ENCODE data around the gene C10orf105. TPM values are rescaled to one million over a fixed set of nuclear protein-coding genes. Genes with fewer than 3 reads are reported as not detected.

C10orf105 gene
- total RNA-seq, 2 experiments from 2014 or later, result 0.34 to 0.40 TPM

GRCh38 chr10:71690094-71690720 is 29.4 kb downstream of the C10orf105 start:
- no peak for DNase-seq
- ChIA-PET CTCF (no interaction called here), POLR2A (no interaction called here)
- Mint-ChIP-seq H3K4me3 (no peak overlapping the region), H3K36me3 (ENCODE audit: low read depth) (no peaks in the 10 kb centered on the region), H3K4me1 (peaks cover 15% of the 10 kb centered on the region), H3K9me3 (ENCODE audit: low read depth) (peaks cover 4% of the 10 kb centered on the region), H3K27ac (no peak overlapping the region), H3K27me3 (no peaks in the 10 kb centered on the region)
- ATAC-seq, result no peak
- intact Hi-C loops (cut with DNase I, micrococcal nuclease), result no loop called here

DNA sequence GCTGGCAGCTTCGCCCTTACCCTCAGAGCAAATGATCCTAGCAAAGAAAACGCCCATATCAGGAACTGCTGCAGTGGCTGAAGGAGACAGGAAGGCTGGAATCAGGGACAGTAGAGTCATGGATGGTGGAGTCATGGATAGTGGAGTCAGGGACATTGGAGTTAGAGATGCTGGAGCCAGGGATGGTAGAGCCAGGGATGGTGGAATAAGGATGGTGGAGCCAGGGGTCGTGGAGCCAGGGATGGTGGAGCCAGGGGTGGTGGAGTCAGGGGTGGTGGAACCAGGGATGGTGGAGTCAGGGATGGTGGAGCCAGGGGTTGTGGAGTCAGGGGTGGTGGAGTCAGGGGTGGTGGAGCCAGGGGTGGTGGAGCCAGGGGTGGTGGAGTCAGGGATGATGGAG is 31.3 kb downstream of the C10orf105 start:
- H3K36me3 Mint-ChIP-seq (ENCODE audit: low read depth), result no peaks in the 10 kb centered on the region
- ChIA-PET CTCF (no interaction called here), POLR2A (no interaction called here)
- no peak for ATAC-seq
- H3K4me3 Mint-ChIP-seq, result no peak overlapping the region
- no peak overlapping the region for H3K27ac Mint-ChIP-seq
- H3K9me3 Mint-ChIP-seq (ENCODE audit: low read depth), result peaks cover 4% of the 10 kb centered on the region
- no peak for DNase-seq
- peaks cover 6% of the 10 kb centered on the region for H3K4me1 Mint-ChIP-seq
- H3K27me3 Mint-ChIP-seq, result no peaks in the 10 kb centered on the region
- intact Hi-C loops (cut with DNase I, micrococcal nuclease), result no loop called here

DNA sequence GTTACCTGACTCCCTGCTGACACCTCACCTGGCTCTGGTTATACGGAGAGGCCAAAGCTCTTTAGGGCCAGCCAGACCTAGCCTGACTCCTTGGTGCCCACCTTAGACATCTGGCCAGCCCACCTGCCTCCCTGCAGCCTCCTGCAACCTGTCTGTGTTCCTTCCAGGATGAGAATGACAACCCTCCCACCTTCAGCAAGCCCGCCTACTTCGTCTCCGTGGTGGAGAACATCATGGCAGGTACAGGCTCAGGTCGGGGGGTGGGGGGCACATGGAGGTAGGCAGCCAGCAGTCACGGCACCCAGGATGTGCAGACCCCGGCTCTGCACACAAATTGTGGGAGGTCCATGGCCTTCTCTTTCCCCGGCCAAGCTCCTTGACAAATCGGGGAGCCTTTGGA is 32.1 kb downstream of the C10orf105 start:
- Mint-ChIP-seq H3K9me3 (ENCODE audit: low read depth) (peaks cover 4% of the 10 kb centered on the region), H3K4me3 (no peak overlapping the region), H3K36me3 (ENCODE audit: low read depth) (no peaks in the 10 kb centered on the region), H3K27ac (no peak overlapping the region), H3K4me1 (peaks cover 6% of the 10 kb centered on the region), H3K27me3 (no peaks in the 10 kb centered on the region)
- ChIA-PET CTCF (interaction anchor here (1.5 to 2.3 kb wide), 2 partner anchors 9 to 21 kb away, joined by 3 to 9 read pairs; no protein-coding TSS in a partner anchor), POLR2A (no interaction called here)
- no peak for ATAC-seq
- DNase-seq, result no peak
- intact Hi-C loops (cut with DNase I, micrococcal nuclease), result no loop called here

DNA sequence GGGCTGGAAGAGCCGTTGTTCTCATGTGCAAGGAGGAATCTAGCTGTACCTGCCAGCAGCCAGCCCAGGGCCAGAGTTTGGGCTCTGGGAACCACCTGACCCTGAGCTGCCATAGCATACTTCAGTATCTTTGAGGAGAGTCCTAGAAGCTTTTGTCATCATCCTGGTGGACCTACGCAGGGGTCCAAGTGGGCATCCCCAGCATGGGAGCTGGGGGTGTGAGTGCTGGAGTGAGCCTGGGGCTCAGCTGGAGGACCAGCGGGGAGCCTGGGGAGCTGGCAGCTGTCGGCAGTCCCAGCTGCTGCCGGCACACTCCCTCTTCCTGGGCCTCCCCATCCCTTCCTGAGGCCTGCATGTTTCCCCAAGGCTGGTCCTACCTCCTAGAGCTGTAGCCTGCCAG is 32.5 kb downstream of the C10orf105 start:
- H3K4me3 Mint-ChIP-seq, result no peak overlapping the region
- H3K27me3 Mint-ChIP-seq, result no peaks in the 10 kb centered on the region
- H3K9me3 Mint-ChIP-seq (ENCODE audit: low read depth), result peaks cover 4% of the 10 kb centered on the region
- intact Hi-C loops (cut with DNase I, micrococcal nuclease), result no loop called here
- ChIA-PET POLR2A (no interaction called here), CTCF (interaction anchor here (0.7 to 2.3 kb wide), 3 partner anchors 10 to 21 kb away, joined by 3 to 9 read pairs (median 3); no protein-coding TSS in a partner anchor)
- H3K36me3 Mint-ChIP-seq (ENCODE audit: low read depth), result no peaks in the 10 kb centered on the region
- H3K4me1 Mint-ChIP-seq, result peaks cover 6% of the 10 kb centered on the region
- ATAC-seq (no peak), DNase-seq (no peak)
- no peak overlapping the region for H3K27ac Mint-ChIP-seq

GRCh38 chr10:71685554-71686232 is 33.9 kb downstream of the C10orf105 start:
- ATAC-seq (no peak), DNase-seq (no peak)
- H3K36me3 Mint-ChIP-seq (ENCODE audit: low read depth), result no peaks in the 10 kb centered on the region
- intact Hi-C loops (cut with DNase I, micrococcal nuclease), result no loop called here
- no peaks in the 10 kb centered on the region for H3K27me3 Mint-ChIP-seq
- ChIA-PET CTCF (interaction anchor here (0.6 to 2.3 kb wide), 5 partner anchors 11 to 592 kb away, joined by 3 to 9 read pairs (median 3); no protein-coding TSS in a partner anchor), POLR2A (no interaction called here)
- H3K27ac Mint-ChIP-seq, result no peak overlapping the region
- H3K4me3 Mint-ChIP-seq, result no peak overlapping the region
- H3K4me1 Mint-ChIP-seq, result peaks cover 6% of the 10 kb centered on the region
- peaks cover 4% of the 10 kb centered on the region for H3K9me3 Mint-ChIP-seq (ENCODE audit: low read depth)

- DNase-seq, result peak; percentile 61
- ATAC-seq, result peak; percentile 76
- intact Hi-C loops (cut with DNase I, micrococcal nuclease), result no loop called here
- Mint-ChIP-seq H3K4me1 (peaks cover 6% of the 10 kb centered on the region), H3K27me3 (no peaks in the 10 kb centered on the region), H3K4me3 (no peak overlapping the region), H3K27ac (no peak overlapping the region), H3K36me3 (ENCODE audit: low read depth) (no peaks in the 10 kb centered on the region), H3K9me3 (ENCODE audit: low read depth) (peaks cover 4% of the 10 kb centered on the region)
- POLR2A ChIA-PET, result no interaction called here
- CTCF ChIA-PET, result interaction anchor here (0.6 to 1.5 kb wide), 3 partner anchors 10 to 14 kb away, joined by 3 to 4 read pairs (median 3); no protein-coding TSS in a partner anchor
Measured at GRCh38 chr10:71684356-71685173, 35.0 kb downstream of the C10orf105 start.

DNA sequence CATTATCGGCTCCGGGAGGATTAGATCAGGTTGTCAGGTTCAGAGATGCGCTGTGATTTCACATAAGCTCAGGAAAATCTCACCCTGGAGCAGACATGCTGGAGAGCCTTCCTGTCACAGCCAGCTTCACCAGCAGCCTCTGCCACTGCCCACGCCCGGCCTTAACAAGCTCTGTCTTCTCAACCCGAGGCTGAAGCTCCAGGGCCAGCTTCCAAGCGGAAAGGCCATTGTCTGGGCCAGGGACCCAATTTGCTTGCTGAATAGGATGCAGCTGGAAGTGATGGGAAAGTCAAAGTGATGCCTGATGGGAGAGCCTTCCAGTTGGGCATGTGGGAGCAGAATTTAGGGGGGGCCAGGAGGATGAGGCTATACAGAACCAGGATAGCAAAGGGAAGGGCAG is 36.3 kb downstream of the C10orf105 start:
- intact Hi-C loops (cut with DNase I, micrococcal nuclease), result no loop called here
- CTCF ChIA-PET, result interaction anchor here (0.6 to 0.7 kb wide), 2 partner anchors 13 to 42 kb away, joined by 3 to 4 read pairs; no protein-coding TSS in a partner anchor
- Mint-ChIP-seq H3K9me3 (ENCODE audit: low read depth) (peaks cover 4% of the 10 kb centered on the region), H3K4me3 (no peak overlapping the region), H3K27me3 (no peaks in the 10 kb centered on the region), H3K4me1 (peaks cover 6% of the 10 kb centered on the region), H3K36me3 (ENCODE audit: low read depth) (no peaks in the 10 kb centered on the region), H3K27ac (no peak overlapping the region)
- ATAC-seq (no peak), DNase-seq (no peak)
- POLR2A ChIA-PET, result no interaction called here

DNA sequence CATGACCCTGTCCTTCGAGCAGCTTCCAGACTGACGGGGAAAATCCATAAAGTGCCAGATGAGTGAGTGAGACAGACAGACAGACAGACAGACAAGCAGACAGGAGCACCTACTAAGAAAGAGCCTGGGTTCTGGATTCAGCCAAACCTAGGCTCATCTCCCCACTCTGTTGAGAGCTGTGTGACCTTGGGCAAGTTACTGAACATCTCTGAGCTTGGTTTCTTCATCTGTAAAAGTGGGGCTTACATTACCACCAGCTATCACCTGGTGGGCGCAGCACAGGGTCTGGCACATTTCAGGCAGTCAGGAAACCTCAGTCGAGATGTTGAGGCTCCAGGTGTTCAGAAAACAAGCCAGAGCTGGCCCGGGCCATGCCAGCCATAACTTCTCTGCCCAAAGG is 37.6 kb downstream of the C10orf105 start:
- ATAC-seq (no peak), DNase-seq (no peak)
- H3K4me1 Mint-ChIP-seq, result peaks cover 6% of the 10 kb centered on the region
- POLR2A ChIA-PET, result no interaction called here
- no peaks in the 10 kb centered on the region for H3K27me3 Mint-ChIP-seq
- intact Hi-C loops (cut with DNase I, micrococcal nuclease), result no loop called here
- CTCF ChIA-PET, result interaction anchor here (0.7 kb wide), 1 partner anchor 8 kb away, joined by 3 read pairs; no protein-coding TSS in a partner anchor
- no peak overlapping the region for H3K27ac Mint-ChIP-seq
- H3K36me3 Mint-ChIP-seq (ENCODE audit: low read depth), result no peaks in the 10 kb centered on the region
- no peak overlapping the region for H3K4me3 Mint-ChIP-seq
- no peaks in the 10 kb centered on the region for H3K9me3 Mint-ChIP-seq (ENCODE audit: low read depth)

DNA sequence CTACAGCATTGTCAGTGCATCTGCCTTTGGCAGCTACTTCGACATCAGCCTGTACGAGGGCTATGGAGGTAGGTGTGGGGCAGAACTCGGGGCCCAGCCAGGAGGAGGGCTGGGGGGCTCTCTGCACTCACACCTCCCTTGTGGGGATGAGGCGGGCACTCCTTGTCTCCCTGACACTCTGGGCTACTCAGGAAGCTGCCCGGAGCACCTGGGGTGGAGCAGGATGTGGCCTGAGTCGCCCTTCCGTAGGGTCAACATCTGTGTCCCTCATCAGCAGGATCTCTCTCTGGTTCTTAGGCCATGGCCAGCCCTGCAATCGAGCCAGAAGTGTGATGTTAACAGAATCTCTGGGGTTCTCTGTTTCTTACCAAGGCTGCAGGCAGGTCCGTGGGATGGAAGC is 40.2 kb downstream of the C10orf105 start:
- H3K4me3 Mint-ChIP-seq, result no peak overlapping the region
- intact Hi-C loops (cut with DNase I, micrococcal nuclease), result no loop called here
- H3K4me1 Mint-ChIP-seq, result peaks cover 4% of the 10 kb centered on the region
- ATAC-seq, result no peak
- H3K27me3 Mint-ChIP-seq, result no peaks in the 10 kb centered on the region
- CTCF ChIA-PET, result interaction anchor here (0.9 to 1.0 kb wide), 2 partner anchors 17 to 46 kb away, joined by 4 read pairs; no protein-coding TSS in a partner anchor
- no peaks in the 10 kb centered on the region for H3K36me3 Mint-ChIP-seq (ENCODE audit: low read depth)
- POLR2A ChIA-PET, result no interaction called here
- H3K9me3 Mint-ChIP-seq (ENCODE audit: low read depth), result no peaks in the 10 kb centered on the region
- no peak for DNase-seq
- no peak overlapping the region for H3K27ac Mint-ChIP-seq

- ChIA-PET POLR2A (no interaction called here), CTCF (interaction anchor here (0.6 kb wide), 1 partner anchor 146 kb away, joined by 3 read pairs; no protein-coding TSS in a partner anchor)
- DNase-seq (no peak), ATAC-seq (no peak)
- Mint-ChIP-seq H3K9me3 (ENCODE audit: low read depth) (no peaks in the 10 kb centered on the region), H3K27ac (no peak overlapping the region), H3K36me3 (ENCODE audit: low read depth) (no peaks in the 10 kb centered on the region), H3K4me1 (no peaks in the 10 kb centered on the region), H3K4me3 (no peak overlapping the region), H3K27me3 (no peaks in the 10 kb centered on the region)
- intact Hi-C loops (cut with DNase I, micrococcal nuclease), result no loop called here
Measured at GRCh38 chr10:71678057-71678805, 41.3 kb downstream of the C10orf105 start.

DNA sequence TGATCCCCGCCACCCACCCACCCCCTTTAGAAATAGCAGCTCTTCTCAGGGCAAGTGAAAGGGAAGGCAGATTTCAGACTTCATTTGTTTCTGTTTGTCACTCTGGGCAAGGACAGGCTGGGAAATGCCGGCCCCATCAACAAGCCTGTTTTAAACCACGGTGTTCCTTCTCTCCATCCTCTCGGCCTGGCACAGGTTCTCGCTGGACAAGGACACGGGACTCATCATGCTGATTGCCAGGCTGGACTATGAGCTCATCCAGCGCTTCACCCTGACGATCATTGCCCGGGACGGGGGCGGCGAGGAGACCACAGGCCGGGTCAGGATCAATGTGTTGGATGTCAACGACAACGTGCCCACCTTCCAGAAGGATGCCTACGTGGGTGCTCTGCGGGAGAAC is 42.3 kb downstream of the C10orf105 start:
- ATAC-seq, result no peak
- ChIA-PET CTCF (interaction anchor here (0.7 to 1.6 kb wide), 3 partner anchors 16 to 31 kb away, joined by 4 to 5 read pairs (median 4); no protein-coding TSS in a partner anchor), POLR2A (no interaction called here)
- H3K27ac Mint-ChIP-seq, result no peak overlapping the region
- H3K9me3 Mint-ChIP-seq (ENCODE audit: low read depth), result no peaks in the 10 kb centered on the region
- no peaks in the 10 kb centered on the region for H3K36me3 Mint-ChIP-seq (ENCODE audit: low read depth)
- no peaks in the 10 kb centered on the region for H3K27me3 Mint-ChIP-seq
- H3K4me1 Mint-ChIP-seq, result no peaks in the 10 kb centered on the region
- intact Hi-C loops (cut with DNase I, micrococcal nuclease), result no loop called here
- no peak for DNase-seq
- H3K4me3 Mint-ChIP-seq, result no peak overlapping the region
